Measurements from ENCODE around the gene MAL.

DNA sequence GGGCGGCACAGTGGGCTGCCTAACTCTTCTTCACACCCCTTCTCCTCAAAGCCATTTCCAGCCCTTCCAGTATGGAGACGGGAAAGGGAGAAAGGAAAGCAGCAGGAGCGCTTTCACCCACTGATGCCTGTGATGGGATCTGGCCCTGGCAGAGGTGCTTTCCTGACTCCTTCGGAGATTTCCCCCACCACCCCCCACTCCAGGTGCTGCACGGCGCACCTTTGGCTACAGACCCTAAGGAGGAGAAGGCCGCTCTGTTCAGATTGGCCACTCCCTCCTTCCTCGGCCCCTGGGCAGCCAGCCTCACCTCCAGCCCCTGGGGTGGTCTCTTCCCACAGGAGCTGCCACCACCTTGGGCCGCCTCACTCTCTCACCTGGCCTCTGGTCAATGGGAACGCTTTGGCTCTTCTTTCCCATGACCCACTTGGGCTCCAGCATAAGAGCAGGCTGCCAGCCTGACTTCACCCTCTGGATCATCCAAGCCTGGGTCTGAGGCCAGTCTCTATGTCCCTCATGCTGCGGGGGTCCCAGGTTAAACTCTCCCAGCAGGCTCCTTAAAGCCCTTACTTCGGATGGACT, 18.4 kb upstream of the MAL start:
- TF ChIP-seq, protein P1, sequence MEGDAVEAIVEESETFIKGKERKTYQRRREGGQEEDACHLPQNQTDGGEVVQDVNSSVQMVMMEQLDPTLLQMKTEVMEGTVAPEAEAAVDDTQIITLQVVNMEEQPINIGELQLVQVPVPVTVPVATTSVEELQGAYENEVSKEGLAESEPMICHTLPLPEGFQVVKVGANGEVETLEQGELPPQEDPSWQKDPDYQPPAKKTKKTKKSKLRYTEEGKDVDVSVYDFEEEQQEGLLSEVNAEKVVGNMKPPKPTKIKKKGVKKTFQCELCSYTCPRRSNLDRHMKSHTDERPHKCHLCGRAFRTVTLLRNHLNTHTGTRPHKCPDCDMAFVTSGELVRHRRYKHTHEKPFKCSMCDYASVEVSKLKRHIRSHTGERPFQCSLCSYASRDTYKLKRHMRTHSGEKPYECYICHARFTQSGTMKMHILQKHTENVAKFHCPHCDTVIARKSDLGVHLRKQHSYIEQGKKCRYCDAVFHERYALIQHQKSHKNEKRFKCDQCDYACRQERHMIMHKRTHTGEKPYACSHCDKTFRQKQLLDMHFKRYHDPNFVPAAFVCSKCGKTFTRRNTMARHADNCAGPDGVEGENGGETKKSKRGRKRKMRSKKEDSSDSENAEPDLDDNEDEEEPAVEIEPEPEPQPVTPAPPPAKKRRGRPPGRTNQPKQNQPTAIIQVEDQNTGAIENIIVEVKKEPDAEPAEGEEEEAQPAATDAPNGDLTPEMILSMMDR (IDR thresholded peaks at IDR 0.05): no peak
- no peak for TF ChIP-seq POLR2A (IDR thresholded peaks at IDR 0.05)

Measured in esophagus squamous epithelium (tissue), 4 donors.